T-helper 22 cell (primary cell): Measurements from ENCODE around the gene FRS3.

Experiments used
- DNase-seq: peaks from one replicate; pipeline ENCODE4 v3.0.0-alpha.2; 2020; ENCODE audit warnings: low read depth

The FRS3 gene

GRCh38 chr6:41741625-41742490, 37.8 kb downstream of the FRS3 start:
- DNase-seq, result no peak

DNA sequence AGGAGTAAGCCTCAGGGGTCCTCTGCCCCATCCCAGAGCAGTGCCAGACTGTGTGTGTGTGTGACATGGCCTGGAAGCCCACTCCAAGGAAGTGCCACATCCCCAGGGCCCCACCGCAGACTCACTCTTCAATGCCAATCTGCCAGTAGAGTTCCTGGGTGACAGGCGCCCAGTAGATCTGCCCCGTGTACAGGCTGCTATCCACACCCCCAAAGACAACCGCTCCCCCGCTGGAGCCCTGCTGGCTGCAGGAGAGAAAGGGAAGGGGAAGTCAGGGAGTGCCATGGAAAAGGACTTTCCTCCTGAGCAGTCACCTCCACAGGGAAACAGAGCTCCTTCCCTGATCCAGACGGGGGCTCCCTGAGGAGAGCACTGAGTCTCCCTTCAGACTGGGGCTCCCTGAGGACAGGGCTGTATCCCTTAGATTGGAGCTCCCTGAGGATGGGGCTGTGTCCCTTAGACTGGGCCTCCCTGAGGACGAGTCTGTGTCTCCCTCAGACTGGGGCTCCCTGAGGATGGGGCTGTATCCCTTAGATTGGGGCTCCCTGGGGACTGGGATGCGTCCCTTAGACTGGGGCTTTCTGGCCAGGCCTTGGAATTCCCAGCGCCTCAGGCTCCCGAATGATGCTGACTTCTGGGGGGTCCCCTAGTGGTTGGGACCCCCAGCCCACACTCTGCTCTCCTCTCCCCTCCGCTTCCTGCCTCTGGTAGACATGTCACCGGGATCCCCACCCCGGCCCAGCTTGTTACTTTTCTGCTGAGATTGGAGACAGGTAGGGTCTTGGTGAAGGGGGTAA, 39.1 kb downstream of the FRS3 start:
- DNase-seq, result no peak

DNA sequence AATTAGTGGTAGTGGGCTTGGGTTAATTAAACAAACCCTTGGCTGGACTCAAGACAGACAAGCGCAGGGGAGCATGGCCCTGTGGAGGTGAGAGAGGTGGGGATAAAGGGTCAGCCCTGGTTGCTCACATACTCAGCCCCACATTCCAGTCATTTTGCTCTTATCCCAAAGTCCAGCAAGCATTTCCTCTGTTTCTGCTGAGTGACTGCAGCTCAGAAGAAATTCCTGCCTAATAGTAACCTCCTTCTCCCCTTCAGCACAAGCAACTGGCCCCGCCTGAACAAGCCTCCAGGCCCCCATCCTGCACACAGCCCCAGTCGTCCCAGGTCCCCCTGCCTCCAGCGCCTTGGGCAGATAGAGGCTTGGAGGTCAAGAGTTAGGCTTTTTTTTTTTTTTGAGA, 40.7 kb downstream of the FRS3 start:
- no peak for DNase-seq

DNA sequence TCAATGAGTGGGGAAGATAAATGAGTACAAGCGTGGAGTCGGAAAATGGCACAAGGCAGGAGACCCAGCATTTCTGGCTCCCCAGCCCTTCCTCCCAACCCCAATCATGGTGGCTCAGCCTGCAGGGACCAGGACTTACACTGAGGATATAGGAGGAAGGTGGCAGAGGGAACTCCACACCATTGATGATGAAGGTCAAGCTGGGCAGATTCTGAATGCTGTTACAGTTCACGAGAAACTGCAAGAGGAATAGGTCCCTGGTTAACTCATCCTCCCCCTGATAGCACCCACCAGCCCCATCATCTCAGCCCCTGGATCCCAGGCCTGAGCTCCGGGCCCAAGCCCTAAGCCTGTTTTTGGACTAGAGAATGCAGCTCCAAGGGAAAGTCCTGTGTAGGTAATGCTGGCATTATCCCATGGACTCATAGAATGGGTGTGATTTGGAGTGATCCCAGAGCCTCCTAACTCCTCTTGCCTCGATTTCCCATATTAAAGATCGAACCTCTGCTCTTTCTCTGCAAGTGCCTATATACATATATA, 42.0 kb downstream of the FRS3 start:
- DNase-seq, result no peak

DNA sequence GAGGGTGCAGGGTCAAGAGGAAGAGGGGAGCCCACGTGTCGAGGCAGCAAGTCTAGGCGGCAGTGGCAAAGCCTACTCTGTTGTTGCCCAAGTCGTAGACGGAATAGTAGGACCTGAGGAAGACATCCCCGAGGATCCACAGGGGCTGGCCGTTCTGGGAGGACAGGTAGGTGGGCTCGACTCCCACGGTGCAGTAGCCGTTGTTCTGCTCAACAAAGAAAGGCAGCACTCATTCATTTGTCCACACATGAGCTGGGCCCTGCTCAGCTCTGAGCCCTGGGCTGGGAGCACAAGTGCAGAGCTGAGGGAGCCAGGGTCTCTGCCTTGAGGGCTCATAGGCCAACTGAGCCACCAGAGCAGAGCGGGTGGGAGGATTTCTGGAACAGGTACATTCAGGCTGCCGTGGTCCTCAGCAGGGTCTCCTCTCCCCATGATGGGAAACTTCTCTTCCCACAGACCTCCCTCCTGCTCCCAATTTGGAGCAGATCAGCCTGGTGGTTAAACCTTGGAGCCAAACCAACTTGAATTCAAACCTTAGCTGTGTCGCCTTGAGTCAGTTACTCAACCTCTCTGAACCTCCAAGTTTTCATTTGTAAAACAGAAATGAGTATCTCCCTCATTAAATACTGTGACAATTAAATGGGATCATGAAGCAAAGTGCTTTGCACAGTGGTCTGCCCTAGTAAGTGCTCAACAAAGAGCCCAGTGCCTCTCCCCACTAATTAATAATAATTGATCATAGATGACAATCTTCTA, 42.7 kb downstream of the FRS3 start:
- no peak for DNase-seq

GRCh38 chr6:41736186-41736733, 43.4 kb downstream of the FRS3 start:
- DNase-seq, result no peak

GRCh38 chr6:41735427-41736185, 44.1 kb downstream of the FRS3 start, which contains the start of gene TFEB:
Gene TFEB, minus strand, starts transcription at chr6:41735608. Its CDS starts 44,395 bp downstream, at chr6:41691213.
- DNase-seq, result peak; percentile 83

GRCh38 chr6:41734666-41735426, 44.9 kb downstream of the FRS3 start:
- peak; percentile 60 for DNase-seq

DNA sequence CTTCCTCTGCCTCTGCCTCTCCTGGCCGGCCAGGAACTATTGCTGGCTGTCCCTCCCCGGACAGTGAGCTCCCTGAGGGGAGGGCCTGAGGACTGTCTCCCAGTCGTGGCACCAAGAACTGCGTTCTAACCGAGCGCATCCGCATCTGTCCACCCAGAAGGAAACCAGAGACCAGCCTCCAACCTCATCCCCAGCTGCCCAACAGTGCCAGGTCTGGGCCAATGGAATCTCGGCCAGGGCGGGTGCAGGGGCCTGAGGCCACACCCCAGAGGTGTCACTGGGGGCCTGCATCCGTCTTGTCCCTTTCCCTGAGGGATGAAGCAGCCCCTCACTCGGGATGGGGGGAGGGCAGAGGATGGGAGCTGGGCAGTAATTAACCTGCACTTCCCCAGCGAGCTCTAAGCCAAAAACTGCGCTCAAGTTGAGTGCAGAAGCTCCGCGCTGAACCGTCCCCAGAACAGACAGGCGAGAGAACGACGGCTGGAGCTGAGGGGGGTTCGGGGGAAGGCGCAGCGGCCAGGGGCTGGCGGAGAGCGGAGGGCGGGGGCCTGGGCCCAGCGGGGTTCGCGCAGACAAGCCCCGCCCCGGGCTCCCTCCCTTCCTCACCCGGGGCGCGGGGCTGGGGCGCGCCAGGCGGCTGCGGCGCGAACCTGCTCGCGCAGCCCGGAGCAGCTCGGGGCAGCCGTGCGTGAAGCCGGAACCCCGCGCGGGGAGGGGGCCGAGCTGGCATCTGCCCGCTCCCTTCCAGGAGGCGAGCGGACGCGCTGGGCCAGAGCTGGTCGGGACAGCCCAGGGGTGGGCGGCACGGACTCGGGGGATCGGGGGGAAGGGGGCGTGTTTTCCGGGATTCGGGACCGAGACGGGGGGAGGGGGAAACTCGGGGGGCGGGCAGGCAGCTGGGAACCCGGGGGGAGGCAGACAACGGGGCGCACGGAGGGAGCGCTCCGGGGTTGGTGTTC, 45.7 kb downstream of the FRS3 start:
- DNase-seq, result peak; percentile 63

- DNase-seq, result no peak
Observed at GRCh38 chr6:41733360-41733706, 46.4 kb downstream of the FRS3 start.

GRCh38 chr6:41732591-41733359, 46.9 kb downstream of the FRS3 start:
- peak; percentile 53 for DNase-seq

DNA sequence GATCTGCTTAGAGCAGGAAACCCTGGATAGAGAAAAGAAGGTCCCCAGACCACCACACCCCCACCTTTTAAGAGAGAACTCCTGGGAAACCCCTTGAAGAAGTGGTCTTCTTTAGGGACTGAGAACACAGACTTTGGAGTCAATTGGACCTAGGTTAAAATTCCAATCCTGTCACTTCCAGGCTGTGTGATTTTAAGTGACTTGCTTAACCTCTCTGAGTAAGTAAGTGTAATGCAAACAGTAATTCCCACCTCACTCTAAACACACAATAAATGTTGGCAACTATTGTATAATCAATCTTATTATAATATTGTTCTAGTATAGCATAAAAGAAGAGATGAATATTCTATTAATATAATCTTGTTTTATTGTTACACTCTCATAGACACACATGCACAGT, 47.6 kb downstream of the FRS3 start:
- no peak for DNase-seq

DNA sequence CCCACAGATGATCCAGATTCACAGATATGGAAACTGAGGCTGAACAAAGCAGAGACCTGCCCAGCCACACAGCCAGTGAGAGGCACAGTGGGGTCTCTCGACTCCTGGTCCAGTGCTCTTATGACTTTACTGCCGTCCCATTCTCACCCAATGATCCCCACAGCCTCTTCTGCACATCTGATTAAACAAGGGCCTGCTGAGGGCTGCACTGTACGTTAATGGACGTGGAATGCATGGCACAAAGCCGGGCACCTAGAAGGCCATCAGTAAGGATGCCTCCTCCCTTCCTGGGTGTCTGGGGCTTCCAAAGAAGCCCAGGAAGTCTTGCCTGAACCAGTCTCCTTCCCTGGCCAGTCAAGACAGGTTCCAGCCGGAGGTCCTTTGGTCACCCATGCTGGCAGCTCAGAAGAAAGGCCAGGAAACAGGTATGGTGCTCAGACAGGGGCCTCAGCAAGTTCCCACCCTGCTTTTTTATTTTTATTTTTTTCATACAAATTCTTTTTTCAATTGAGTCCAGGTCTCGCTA, 48.1 kb downstream of the FRS3 start:
- no peak for DNase-seq

DNA sequence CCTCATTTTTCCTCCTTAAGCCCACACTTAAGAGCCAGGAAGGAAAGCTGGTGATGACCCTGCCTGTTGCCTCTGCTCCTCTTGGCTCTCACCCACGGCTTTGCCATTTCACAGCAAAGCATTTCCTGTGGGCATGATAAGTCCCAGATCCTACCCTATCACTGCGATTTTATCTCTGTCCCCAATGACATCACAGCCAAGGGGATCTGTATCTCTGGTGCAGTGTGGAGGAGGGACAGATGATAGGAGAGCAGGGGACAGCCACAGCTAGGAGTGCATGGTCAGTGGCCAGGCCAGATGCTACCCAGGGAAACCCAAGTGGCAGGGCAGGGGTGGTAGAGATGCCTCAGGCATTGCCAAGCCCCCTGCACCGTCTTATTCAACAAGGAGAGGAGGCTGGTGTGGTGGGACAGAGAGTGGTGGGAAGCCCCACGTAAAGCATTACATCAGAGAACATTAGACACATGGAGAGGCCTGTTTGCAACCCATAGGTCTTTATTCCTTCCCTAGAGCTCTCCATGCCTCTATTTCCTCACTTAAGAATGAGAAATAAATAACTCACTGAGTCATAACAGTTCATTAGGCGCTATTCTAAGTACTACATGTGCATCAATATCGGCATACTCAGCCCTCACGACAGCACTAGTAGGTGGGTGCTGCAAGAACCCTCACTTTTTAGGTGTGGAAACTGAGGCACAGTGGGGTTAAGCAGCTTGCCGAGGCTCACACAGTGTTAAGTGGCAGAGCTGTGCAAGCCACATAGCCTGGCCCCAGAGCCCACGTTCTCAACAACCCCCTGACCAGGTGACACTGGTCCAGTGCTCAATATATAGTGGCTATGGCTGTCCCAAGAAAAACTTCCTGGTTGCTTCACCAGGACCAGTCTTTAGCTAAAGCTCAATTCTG, 48.9 kb downstream of the FRS3 start:
- no peak for DNase-seq

DNA sequence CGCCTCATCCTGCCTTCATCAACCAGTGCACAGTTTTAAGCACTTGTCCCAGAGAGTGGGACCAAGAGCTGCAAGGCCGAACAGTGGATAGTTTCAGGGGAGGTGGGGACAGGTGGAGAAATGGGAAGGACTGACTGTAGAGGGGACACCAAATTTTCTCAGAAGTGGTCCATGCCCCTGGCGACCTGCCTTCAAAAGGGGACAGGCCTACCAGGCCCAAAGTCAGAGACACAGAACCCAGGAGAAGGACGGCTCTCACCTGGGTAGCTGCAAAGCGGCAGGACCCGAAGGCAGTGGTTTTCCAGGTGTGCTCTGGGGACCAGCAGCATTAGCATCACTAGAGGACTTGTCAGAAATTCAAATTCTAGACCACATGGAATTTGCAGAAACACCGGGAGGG, 50.1 kb downstream of the FRS3 start:
- no peak for DNase-seq

DNA sequence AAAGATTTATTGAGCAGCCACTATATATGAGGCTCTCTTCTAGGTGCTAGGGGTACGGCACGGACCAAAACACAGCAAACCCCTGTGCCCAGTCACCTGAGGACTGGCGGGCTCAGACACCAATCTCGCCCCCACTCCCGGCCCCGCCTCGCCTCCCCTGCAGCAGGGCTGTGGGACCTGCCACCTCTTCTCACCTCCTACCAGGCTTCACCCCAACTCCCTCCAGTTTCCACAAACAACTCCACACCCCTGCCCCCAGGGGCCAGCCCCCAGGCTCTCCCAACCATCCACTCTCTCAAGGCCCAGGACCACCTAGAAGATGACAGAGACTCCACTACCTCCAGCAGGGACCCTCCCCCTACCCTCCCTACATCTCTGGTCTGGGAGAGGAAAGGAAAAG, 50.7 kb downstream of the FRS3 start:
- no peak for DNase-seq
